ENCODE results near the gene RBM7. TPM values are rescaled to one million over a fixed set of nuclear protein-coding genes. Genes with fewer than 3 reads are reported as not detected.

RBM7 gene
- total and polyA plus RNA-seq, 2 of the 8 experiments (the other 6 are each of a cell fraction or from before 2014, with no cell fraction given) = 18.0 to 45.7 TPM

GRCh38 chr11:114395736-114396135, 4.7 kb upstream of the RBM7 start:
- no peak overlapping the region for H4K5ac ChIP-seq (ENCODE audit: insufficient read length, low read depth, low read length)
- CTCF ChIA-PET (ENCODE audit: partially characterized antibody) = interaction anchor here (0.6 to 2.5 kb wide), 11 partner anchors 8 to 112 kb away, joined by 3 to 14 read pairs (median 4); no protein-coding TSS in a partner anchor

More at GRCh38 chr11:114395736-114396135, 4.7 kb upstream of the RBM7 start:
- no peak overlapping the region for H3K56ac ChIP-seq (replicated peaks; ENCODE audit: insufficient read length, low read depth, low read length)
- no peaks in the 10 kb centered on the region for H4K20me1 ChIP-seq (replicated peaks in 1 of 2; ENCODE audit: control insufficient read depth in 1 of 2, insufficient read depth in 2 of 2, low read length in 2 of 2)
- H4K91ac ChIP-seq (replicated peaks; ENCODE audit: insufficient read length, low read length) = no peak overlapping the region
- no peaks in the 10 kb centered on the region for H3K79me1 ChIP-seq (ENCODE audit: low read depth, low read length)
- H3K4me2 ChIP-seq (ENCODE audit: insufficient read depth in 1 of 2, low read depth in 2 of 2, low read length in 2 of 2) = no peak overlapping the region
- no peak overlapping the region for H2AFZ ChIP-seq (ENCODE audit: low read length)
- H3K9me3 ChIP-seq (ENCODE audit: insufficient read depth in 2 of 2, low read depth in 1 of 2, low read length in 1 of 2) = no peaks in the 10 kb centered on the region
- POLR2A ChIA-PET (ENCODE audit: partially characterized antibody) = no interaction called here
- H3K27ac ChIP-seq (ENCODE audit: low read depth, low read length) = no peak overlapping the region
- H3K36me3 ChIP-seq (ENCODE audit: control insufficient read depth in 2 of 4, insufficient read depth in 4 of 4, low read length in 3 of 4) = no peaks in the 10 kb centered on the region
- DNase-seq (ENCODE audit: low read depth in 1 of 2, low spot score in 2 of 2) (no peak), FAIRE-seq (peak; percentile 19)
- no peak overlapping the region for H4K8ac ChIP-seq (ENCODE audit: extremely low read depth, insufficient read depth, low read length)
- no peak overlapping the region for H2BK15ac ChIP-seq (ENCODE audit: low read length)
- no peak overlapping the region for H3K18ac ChIP-seq (ENCODE audit: extremely low read depth, low read length)
- no peaks in the 10 kb centered on the region for H3K27me3 ChIP-seq (replicated peaks in 1 of 4; ENCODE audit: control insufficient read depth in 3 of 4, extremely low read depth in 1 of 4, insufficient read depth in 3 of 4, low read length in 3 of 4)
- H3K9ac ChIP-seq (replicated peaks in 1 of 4; ENCODE audit: extremely low read depth in 1 of 4, low read depth in 3 of 4, low read length in 3 of 4) = no peak overlapping the region
- no peak overlapping the region for H2BK5ac ChIP-seq (ENCODE audit: low read depth, low read length)
- no peak overlapping the region for H3K4me3 ChIP-seq (ENCODE audit: extremely low read depth in 1 of 4, insufficient read depth in 2 of 4, low read depth in 3 of 4, low read length in 4 of 4)
- TF ChIP-seq, protein P1, sequence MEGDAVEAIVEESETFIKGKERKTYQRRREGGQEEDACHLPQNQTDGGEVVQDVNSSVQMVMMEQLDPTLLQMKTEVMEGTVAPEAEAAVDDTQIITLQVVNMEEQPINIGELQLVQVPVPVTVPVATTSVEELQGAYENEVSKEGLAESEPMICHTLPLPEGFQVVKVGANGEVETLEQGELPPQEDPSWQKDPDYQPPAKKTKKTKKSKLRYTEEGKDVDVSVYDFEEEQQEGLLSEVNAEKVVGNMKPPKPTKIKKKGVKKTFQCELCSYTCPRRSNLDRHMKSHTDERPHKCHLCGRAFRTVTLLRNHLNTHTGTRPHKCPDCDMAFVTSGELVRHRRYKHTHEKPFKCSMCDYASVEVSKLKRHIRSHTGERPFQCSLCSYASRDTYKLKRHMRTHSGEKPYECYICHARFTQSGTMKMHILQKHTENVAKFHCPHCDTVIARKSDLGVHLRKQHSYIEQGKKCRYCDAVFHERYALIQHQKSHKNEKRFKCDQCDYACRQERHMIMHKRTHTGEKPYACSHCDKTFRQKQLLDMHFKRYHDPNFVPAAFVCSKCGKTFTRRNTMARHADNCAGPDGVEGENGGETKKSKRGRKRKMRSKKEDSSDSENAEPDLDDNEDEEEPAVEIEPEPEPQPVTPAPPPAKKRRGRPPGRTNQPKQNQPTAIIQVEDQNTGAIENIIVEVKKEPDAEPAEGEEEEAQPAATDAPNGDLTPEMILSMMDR (IDR thresholded peaks at IDR 0.05; ENCODE audit: control extremely low read depth in 1 of 3, insufficient read depth in 1 of 3, low read depth in 1 of 3, low read length in 3 of 3) = peak; percentile 32 to 67 (median 62)
- peak; percentile 71 for TF ChIP-seq TEAD4 (IDR thresholded peaks at IDR 0.05; ENCODE audit: low read depth, low read length)
- TF ChIP-seq TCF12 (IDR thresholded peaks at IDR 0.05; ENCODE audit: low read depth, low read length) = no peak
- no peak for TF ChIP-seq HDAC2 (IDR thresholded peaks at IDR 0.05; ENCODE audit: borderline replicate concordance in 1 of 2, low read depth in 2 of 2, low read length in 2 of 2)
- TF ChIP-seq RAD21 (IDR thresholded peaks at IDR 0.05 in 1 of 2, conservative IDR thresholded peaks at IDR 0.05 in 1 of 2; ENCODE audit: low read depth in 2 of 2, low read length in 2 of 2) = peak; percentile 46 to 55
- 69% methylated on average over 3 of the region's 3 CpGs; no CpG with 5 or more reads in 1 of the 2 experiments for WGBS, 2 experiments (ENCODE audit: extremely low coverage in 1 of 2, insufficient coverage in 1 of 2, insufficient read length in 1 of 2, insufficient replicate concordance in 2 of 2, low coverage in 1 of 2, low lambda C conversion rate in 2 of 2, missing lambda C conversion rate in 1 of 2)
- H3K79me2 ChIP-seq (ENCODE audit: control insufficient read depth in 1 of 2, insufficient read depth in 2 of 2, low read length in 2 of 2) = peaks cover 0 to 12% of the 10 kb centered on the region in 2 experiments; a peak in 2 of 4 replicates
- no peaks in the 10 kb centered on the region; a peak in 1 of 7 replicates for H3K4me1 ChIP-seq (replicated peaks in 1 of 4; ENCODE audit: control insufficient read depth in 3 of 4, insufficient read depth in 4 of 4, low read length in 3 of 4)
- H2BK20ac ChIP-seq (ENCODE audit: low read length) = no peak overlapping the region
- peaks cover 8% of the 10 kb centered on the region; the same call in 1 of the 2 replicates for H3K23me2 ChIP-seq (ENCODE audit: low read depth, low read length)
- H3K23ac ChIP-seq (ENCODE audit: insufficient read length) = no peak overlapping the region
- H2AK5ac ChIP-seq (ENCODE audit: low read depth, low read length) = no peak overlapping the region
- no peak overlapping the region for H2BK12ac ChIP-seq (ENCODE audit: low read depth, low read length)
- no peak overlapping the region for H3K4ac ChIP-seq (replicated peaks; ENCODE audit: insufficient read length, low read depth, low read length)
- H2BK120ac ChIP-seq (replicated peaks; ENCODE audit: low read depth, low read length) = no peak overlapping the region
- no peak overlapping the region for H3K14ac ChIP-seq (ENCODE audit: insufficient read length)
